HEK293 (cell line): ENCODE results near the gene UBE4A.

Experiments used
- CTCF ChIP-seq: fragments of 450-650 bp; formaldehyde crosslinking; IDR thresholded peaks from 2 replicates; pipeline ENCODE4 v1.5.1; 2016; ENCODE audit warnings: missing biosample characterization, missing genetic modification characterization
- FEZF1 ChIP-seq: fragments of 450-650 bp; formaldehyde crosslinking; IDR thresholded peaks from 2 replicates; pipeline ENCODE4 v1.5.1; 2016; ENCODE audit warnings: missing biosample characterization, missing genetic modification characterization
- KLF16 ChIP-seq: fragments of 450-650 bp; formaldehyde crosslinking; IDR thresholded peaks from 2 replicates; pipeline ENCODE4 v1.5.1; 2017; ENCODE audit warnings: missing biosample characterization, missing genetic modification characterization
- YY1 ChIP-seq: fragments of 450-650 bp; formaldehyde crosslinking; IDR thresholded peaks from 2 replicates; pipeline ENCODE4 v1.5.1; 2018; ENCODE audit warnings: missing biosample characterization, missing genetic modification characterization
- ZFP3 ChIP-seq: fragments of 450-650 bp; formaldehyde crosslinking; IDR thresholded peaks from 2 replicates; pipeline ENCODE4 v1.5.1; 2016; ENCODE audit warnings: low read depth, missing biosample characterization, missing genetic modification characterization
- ZNF138 ChIP-seq: fragments of 450-650 bp; formaldehyde crosslinking; IDR thresholded peaks from 2 replicates; pipeline ENCODE4 v1.5.1; 2016; ENCODE audit warnings: missing biosample characterization, missing genetic modification characterization, borderline replicate concordance
- ZNF341 ChIP-seq: fragments of 450-650 bp; formaldehyde crosslinking; IDR thresholded peaks from 2 replicates; pipeline ENCODE4; 2016; ENCODE audit warnings: low read depth, missing biosample characterization, missing genetic modification characterization
- ZNF513 ChIP-seq: fragments of 450-650 bp; IDR thresholded peaks from 2 replicates; pipeline ENCODE4 v1.5.1; 2018; ENCODE audit warnings: missing biosample characterization, missing genetic modification characterization
- ZNF560 ChIP-seq: fragments of 450-650 bp; formaldehyde crosslinking; IDR thresholded peaks from 2 replicates; pipeline ENCODE4 v1.5.1; 2017; ENCODE audit warnings: missing biosample characterization, missing genetic modification characterization, borderline replicate concordance
- ZNF571 ChIP-seq: fragments of 450-650 bp; formaldehyde crosslinking; IDR thresholded peaks from 2 replicates; pipeline ENCODE4 v1.5.0; 2017; ENCODE audit warnings: missing biosample characterization, missing genetic modification characterization
- TF ChIP-seq, protein P1 (sequence below): fragments of 450-650 bp; formaldehyde crosslinking; optimal IDR thresholded peaks from 2 replicates; pipeline ENCODE3; 2016; ENCODE audit warnings: missing biosample characterization, mild to moderate bottlenecking, missing genetic modification characterization

GRCh38 chr11:118438314-118438931 lies 79.0 kb downstream of the UBE4A start:
- TF ChIP-seq YY1 (tag by site-specific recombination) (no peak), CTCF (tag by site-specific recombination) (no peak), ZNF571 (tag by site-specific recombination) (no peak), ZNF341 (no peak), ZNF138 (no peak), KLF16 (tag by site-specific recombination) (no peak), ZNF560 (tag by site-specific recombination) (no peak), FEZF1 (tag by site-specific recombination) (no peak), ZNF513 (no peak), ZFP3 (tag by site-specific recombination) (no peak)
- TF ChIP-seq, protein P1, sequence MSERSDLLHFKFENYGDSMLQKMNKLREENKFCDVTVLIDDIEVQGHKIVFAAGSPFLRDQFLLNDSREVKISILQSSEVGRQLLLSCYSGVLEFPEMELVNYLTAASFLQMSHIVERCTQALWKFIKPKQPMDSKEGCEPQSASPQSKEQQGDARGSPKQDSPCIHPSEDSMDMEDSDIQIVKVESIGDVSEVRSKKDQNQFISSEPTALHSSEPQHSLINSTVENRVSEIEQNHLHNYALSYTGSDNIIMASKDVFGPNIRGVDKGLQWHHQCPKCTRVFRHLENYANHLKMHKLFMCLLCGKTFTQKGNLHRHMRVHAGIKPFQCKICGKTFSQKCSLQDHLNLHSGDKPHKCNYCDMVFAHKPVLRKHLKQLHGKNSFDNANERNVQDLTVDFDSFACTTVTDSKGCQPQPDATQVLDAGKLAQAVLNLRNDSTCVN (tag by site-specific recombination): no peak
